HepG2 (cell line): Measurements from ENCODE around the gene ZNF700. TPM values are rescaled to one million over a fixed set of nuclear protein-coding genes. Genes with fewer than 3 reads are reported as not detected.

Source experiments
- ARID2 ChIP-seq: sonication (generic); formaldehyde crosslinking; IDR thresholded peaks from 2 replicates; pipeline ENCODE4 v1.8.1; 2022; ENCODE audit warnings: mild to moderate bottlenecking, missing genetic modification reagents, borderline replicate concordance
- ATRX ChIP-seq: sonication (generic); formaldehyde crosslinking; IDR thresholded peaks from 2 replicates; pipeline ENCODE4 v1.4.0; 2020; ENCODE audit warnings: missing genetic modification reagents, borderline replicate concordance
- CC2D1A ChIP-seq: sonication (generic); formaldehyde crosslinking; IDR thresholded peaks from 2 replicates; pipeline ENCODE4 v1.8.1; 2023; ENCODE audit warnings: mild to moderate bottlenecking, missing genetic modification reagents
- NCOR1 ChIP-seq: fragments of 200-600 bp; sonication (generic); IDR thresholded peaks from 2 replicates; pipeline ENCODE4 v1.7.0; 2017; ENCODE audit warnings: antibody characterized with exemption, low read length, borderline replicate concordance
- NFATC3 ChIP-seq: sonication (generic); formaldehyde crosslinking; IDR thresholded peaks from 2 replicates; pipeline ENCODE4 v1.5.1; 2020; ENCODE audit warnings: mild to moderate bottlenecking, missing genetic modification reagents
- TEF ChIP-seq: sonication (generic); formaldehyde crosslinking; IDR thresholded peaks from 2 replicates; pipeline ENCODE4 v1.5.0; 2020; ENCODE audit warnings: missing genetic modification reagents
- ZBTB37 ChIP-seq: sonication (generic); formaldehyde crosslinking; IDR thresholded peaks from 2 replicates; pipeline ENCODE4 v1.4.0; 2020; ENCODE audit warnings: mild to moderate bottlenecking, missing genetic modification reagents
- ZBTB44 ChIP-seq: sonication (generic); formaldehyde crosslinking; IDR thresholded peaks from 2 replicates; pipeline ENCODE4 v1.4.0; 2020; ENCODE audit warnings: missing genetic modification reagents
- ZNF280D ChIP-seq: sonication (generic); formaldehyde crosslinking; IDR thresholded peaks from 2 replicates; pipeline ENCODE4 v1.5.1; 2020; ENCODE audit warnings: mild to moderate bottlenecking, missing genetic modification reagents
- ZNF3 ChIP-seq: IDR thresholded peaks from 2 replicates; pipeline ENCODE4 v1.7.0; 2017; ENCODE audit warnings: inconsistent platforms
- ZSCAN9 ChIP-seq: IDR thresholded peaks from 2 replicates; pipeline ENCODE4 v1.6.1; 2016; ENCODE audit warnings: borderline replicate concordance
- polyA plus RNA-seq, 8 experiments: library from polyadenylated mRNA; depleted of rRNA in 3 of 8; stranded (reverse) in 7 of 8; unstranded in 1 of 8; fragments of >200 nt; fragmentation: Illumina TruSeq in 4 of 8; extraction: Trizol in 4 of 8; gene quantifications; 2 replicates each; pipeline versions ENCODE4 v1.2.1 to v1.2.3, GENCODE V29; 2011 to 2016; ENCODE audit warnings: low read depth in 4 of 8, missing spikeins in 1 of 8, mixed read lengths in 1 of 8; ENCODE audit not compliant: insufficient read depth in 1 of 8
- total RNA-seq, 5 experiments: library from RNA; depleted of rRNA; stranded (reverse); fragments of >200 nt; fragmentation: Illumina TruSeq; extraction: Trizol; gene quantifications; 2 replicates each; pipeline ENCODE4 v1.2.3, GENCODE V29; 2016; ENCODE audit warnings: low read depth in 1 of 5
- TF ChIP-seq, protein P1 (sequence below): sonication (generic); formaldehyde crosslinking; IDR thresholded peaks from 2 replicates; pipeline ENCODE4 v1.8.1; 2023; ENCODE audit warnings: missing genetic modification reagents, inconsistent platforms, borderline replicate concordance
- TF ChIP-seq, protein P2 (sequence below): sonication (generic); formaldehyde crosslinking; IDR thresholded peaks from 2 replicates; pipeline ENCODE4 v1.4.0; 2020; ENCODE audit warnings: missing genetic modification reagents, borderline replicate concordance

Gene ZNF700
- total and polyA plus RNA-seq, 2 of the 13 experiments (the other 11 are each of a cell fraction or from before 2014, with no cell fraction given), result 6.0 to 12.8 TPM

DNA sequence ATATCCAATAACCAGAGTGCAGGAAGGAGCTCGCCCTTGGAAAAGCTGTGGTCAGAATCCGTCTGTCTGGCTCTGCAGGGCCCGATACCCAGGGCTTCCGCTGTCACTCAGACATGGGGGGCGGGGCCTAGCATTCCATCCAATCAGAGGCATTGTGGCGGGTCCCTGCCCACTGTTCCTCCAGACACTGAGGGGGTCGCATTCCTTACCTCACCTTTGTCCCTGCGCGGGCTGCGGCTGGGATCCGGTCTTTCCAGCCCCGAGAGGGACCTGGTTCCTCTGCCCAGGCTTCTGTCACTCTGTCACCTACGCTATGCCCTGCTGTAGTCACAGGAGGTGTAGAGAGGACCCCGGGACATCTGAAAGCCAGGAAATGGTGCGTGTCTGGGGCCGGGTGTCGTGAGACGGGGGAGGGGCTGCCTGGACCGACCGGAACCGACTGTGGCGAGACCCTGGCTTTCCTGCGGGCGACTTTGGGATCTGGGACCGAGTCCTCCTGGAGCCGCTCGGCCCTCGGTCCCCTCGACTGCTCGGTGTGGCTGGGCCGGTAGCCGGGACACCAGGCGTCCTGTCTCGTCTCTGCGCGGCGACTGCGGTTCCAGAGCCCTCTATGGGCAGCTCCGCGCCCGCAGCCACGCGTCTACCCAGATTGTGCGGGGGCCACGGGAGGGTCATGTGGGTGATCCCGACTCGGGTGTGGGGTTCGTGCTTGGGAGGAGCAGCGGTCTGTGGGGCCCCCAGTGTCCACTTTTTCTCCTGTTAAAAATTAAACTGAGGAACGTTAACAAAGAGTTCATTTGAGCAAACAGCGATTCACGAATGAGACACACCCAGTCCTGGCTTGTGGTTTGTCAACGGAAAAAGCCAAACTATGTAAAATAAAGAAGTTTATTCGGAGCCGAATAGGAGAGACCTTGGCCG lies 37.0 kb upstream of the ZNF700 start, which contains the start of gene ZNF69 (continued):
- no peak for TF ChIP-seq ZNF280D (CRISPR knock-in tag)
- TF ChIP-seq ZBTB44 (CRISPR knock-in tag), result peak; percentile 65; the same call in 1 of the 2 replicates
- TF ChIP-seq ZNF3, result no peak
- TF ChIP-seq TEF (CRISPR knock-in tag), result no peak
- TF ChIP-seq ZBTB37 (CRISPR knock-in tag), result no peak
- peak; percentile 86; the same call in 1 of the 2 replicates for TF ChIP-seq ARID2 (CRISPR knock-in tag)
- TF ChIP-seq, protein P1, sequence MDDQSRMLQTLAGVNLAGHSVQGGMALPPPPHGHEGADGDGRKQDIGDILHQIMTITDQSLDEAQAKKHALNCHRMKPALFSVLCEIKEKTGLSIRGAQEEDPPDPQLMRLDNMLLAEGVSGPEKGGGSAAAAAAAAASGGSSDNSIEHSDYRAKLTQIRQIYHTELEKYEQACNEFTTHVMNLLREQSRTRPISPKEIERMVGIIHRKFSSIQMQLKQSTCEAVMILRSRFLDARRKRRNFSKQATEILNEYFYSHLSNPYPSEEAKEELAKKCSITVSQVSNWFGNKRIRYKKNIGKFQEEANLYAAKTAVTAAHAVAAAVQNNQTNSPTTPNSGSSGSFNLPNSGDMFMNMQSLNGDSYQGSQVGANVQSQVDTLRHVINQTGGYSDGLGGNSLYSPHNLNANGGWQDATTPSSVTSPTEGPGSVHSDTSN, result peak; percentile 89; the same call in 1 of the 2 replicates
- TF ChIP-seq NCOR1, result 0 out of 2 replicates have a peak, but pooled peaks have one; percentile 22
- peak; percentile 89; the same call in 1 of the 2 replicates for TF ChIP-seq NFATC3 (CRISPR knock-in tag)
- TF ChIP-seq CC2D1A (CRISPR knock-in tag), result no peak
- TF ChIP-seq ATRX (CRISPR knock-in tag), result no peak
- TF ChIP-seq, protein P2, sequence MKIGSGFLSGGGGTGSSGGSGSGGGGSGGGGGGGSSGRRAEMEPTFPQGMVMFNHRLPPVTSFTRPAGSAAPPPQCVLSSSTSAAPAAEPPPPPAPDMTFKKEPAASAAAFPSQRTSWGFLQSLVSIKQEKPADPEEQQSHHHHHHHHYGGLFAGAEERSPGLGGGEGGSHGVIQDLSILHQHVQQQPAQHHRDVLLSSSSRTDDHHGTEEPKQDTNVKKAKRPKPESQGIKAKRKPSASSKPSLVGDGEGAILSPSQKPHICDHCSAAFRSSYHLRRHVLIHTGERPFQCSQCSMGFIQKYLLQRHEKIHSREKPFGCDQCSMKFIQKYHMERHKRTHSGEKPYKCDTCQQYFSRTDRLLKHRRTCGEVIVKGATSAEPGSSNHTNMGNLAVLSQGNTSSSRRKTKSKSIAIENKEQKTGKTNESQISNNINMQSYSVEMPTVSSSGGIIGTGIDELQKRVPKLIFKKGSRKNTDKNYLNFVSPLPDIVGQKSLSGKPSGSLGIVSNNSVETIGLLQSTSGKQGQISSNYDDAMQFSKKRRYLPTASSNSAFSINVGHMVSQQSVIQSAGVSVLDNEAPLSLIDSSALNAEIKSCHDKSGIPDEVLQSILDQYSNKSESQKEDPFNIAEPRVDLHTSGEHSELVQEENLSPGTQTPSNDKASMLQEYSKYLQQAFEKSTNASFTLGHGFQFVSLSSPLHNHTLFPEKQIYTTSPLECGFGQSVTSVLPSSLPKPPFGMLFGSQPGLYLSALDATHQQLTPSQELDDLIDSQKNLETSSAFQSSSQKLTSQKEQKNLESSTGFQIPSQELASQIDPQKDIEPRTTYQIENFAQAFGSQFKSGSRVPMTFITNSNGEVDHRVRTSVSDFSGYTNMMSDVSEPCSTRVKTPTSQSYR (CRISPR knock-in tag), result peak; percentile 85; the same call in 1 of the 2 replicates
- TF ChIP-seq ZSCAN9 (CRISPR knock-in tag), result peak; percentile 80
